ENCODE measurements around the gene COL5A2. TPM values are rescaled to one million over a fixed set of nuclear protein-coding genes. Genes with fewer than 3 reads are reported as not detected.

COL5A2 gene
- polyA plus RNA-seq, 1 donor: 346 TPM

- no peak for DNase-seq (ENCODE audit: low read depth)
Measured at GRCh38 chr2:189050165-189050712, 129.3 kb downstream of the COL5A2 start.

- DNase-seq (ENCODE audit: low read depth): no peak
Measured at GRCh38 chr2:189049709-189050164, 129.8 kb downstream of the COL5A2 start.

- no peak for DNase-seq (ENCODE audit: low read depth)
Measured at GRCh38 chr2:189048189-189048588, 131.4 kb downstream of the COL5A2 start.

- no peak for DNase-seq (ENCODE audit: low read depth)
Measured at GRCh38 chr2:189047171-189047888, 132.2 kb downstream of the COL5A2 start.

GRCh38 chr2:189046320-189046719 lies 133.2 kb downstream of the COL5A2 start:
- no peak for DNase-seq (ENCODE audit: low read depth)

- no peak for DNase-seq (ENCODE audit: low read depth)
Measured at GRCh38 chr2:189045836-189046235, 133.7 kb downstream of the COL5A2 start.

GRCh38 chr2:189037518-189037917 lies 142.0 kb downstream of the COL5A2 start:
- DNase-seq (ENCODE audit: low read depth): no peak

- no peak for DNase-seq (ENCODE audit: low read depth)
Measured at GRCh38 chr2:189024901-189025618, 154.5 kb downstream of the COL5A2 start.

- peak; percentile 86 for DNase-seq (ENCODE audit: low read depth)
Measured at GRCh38 chr2:189022492-189022891, 157.1 kb downstream of the COL5A2 start.

- peak; percentile 96 for DNase-seq (ENCODE audit: low read depth)
Measured at GRCh38 chr2:189022053-189022481, 157.5 kb downstream of the COL5A2 start.

GRCh38 chr2:189020179-189020578 lies 159.4 kb downstream of the COL5A2 start:
- DNase-seq (ENCODE audit: low read depth): no peak

- DNase-seq (ENCODE audit: low read depth): no peak
Measured at GRCh38 chr2:189018631-189019030, 160.9 kb downstream of the COL5A2 start.

GRCh38 chr2:189016311-189016861 lies 163.2 kb downstream of the COL5A2 start:
- no peak for DNase-seq (ENCODE audit: low read depth)

GRCh38 chr2:189015359-189015758 lies 164.2 kb downstream of the COL5A2 start:
- no peak for DNase-seq (ENCODE audit: low read depth)

GRCh38 chr2:189014449-189015138 lies 165.0 kb downstream of the COL5A2 start:
- DNase-seq (ENCODE audit: low read depth): no peak

GRCh38 chr2:189013671-189014448 lies 165.7 kb downstream of the COL5A2 start:
- DNase-seq (ENCODE audit: low read depth): no peak

GRCh38 chr2:189013031-189013430 lies 166.5 kb downstream of the COL5A2 start:
- no peak for DNase-seq (ENCODE audit: low read depth)

- DNase-seq (ENCODE audit: low read depth): no peak
Measured at GRCh38 chr2:189012351-189012750, 167.2 kb downstream of the COL5A2 start.

- DNase-seq (ENCODE audit: low read depth): no peak
Measured at GRCh38 chr2:189010536-189010935, 169.0 kb downstream of the COL5A2 start.

- no peak for DNase-seq (ENCODE audit: low read depth)
Measured at GRCh38 chr2:189008555-189009262, 170.9 kb downstream of the COL5A2 start.

All from forelimb muscle (tissue), 1 donor.